ENCODE data around the gene SLC35E2B. TPM values are rescaled to one million over a fixed set of nuclear protein-coding genes. Genes with fewer than 3 reads are reported as not detected.

The SLC35E2B gene
- total and polyA plus RNA-seq, 2 donors (not counting 1 experiment from before 2014, with no cell fraction given) = 17.5 to 55.8 TPM

- Histone ChIP-seq H3K36me3 (ENCODE audit: control insufficient read depth, insufficient read depth, low read length) (peaks cover 8% of the 10 kb centered on the region), H3K4me2 (ENCODE audit: extremely low read depth, insufficient read depth, low read length) (no peak overlapping the region), H3K4me1 (ENCODE audit: control insufficient read depth, extremely low read depth, insufficient read depth, low read length) (no peaks in the 10 kb centered on the region), H3K9me3 (ENCODE audit: control insufficient read depth, insufficient read depth, low read depth, low read length) (no peaks in the 10 kb centered on the region), H3K4me3 (replicated peaks in 1 of 4; ENCODE audit: control extremely low read depth in 1 of 4, insufficient read depth in 1 of 4, low read depth in 3 of 4, low read length in 4 of 4) (no peak overlapping the region), H3K79me2 (ENCODE audit: control insufficient read depth, insufficient read depth, low read length) (no peaks in the 10 kb centered on the region), H2AFZ (ENCODE audit: low read length) (no peak overlapping the region), H4K20me1 (ENCODE audit: control insufficient read depth, extremely low read depth, insufficient read depth, low read length) (no peaks in the 10 kb centered on the region), H3K27me3 (ENCODE audit: control insufficient read depth, insufficient read depth, low read length) (no peaks in the 10 kb centered on the region), H3K27ac (ENCODE audit: insufficient read depth, low read length) (no peak overlapping the region), H3K9ac (ENCODE audit: insufficient read depth, low read length) (no peak overlapping the region)
- TF ChIP-seq EZH2 (IDR thresholded peaks at IDR 0.05; ENCODE audit: low read length, missing control alignments) = no peak
- no peak for TF ChIP-seq CTCF (conservative IDR thresholded peaks at IDR 0.05 in 1 of 2, IDR thresholded peaks at IDR 0.05 in 1 of 2; ENCODE audit: low read depth in 1 of 2, low read length in 2 of 2)
- DNase-seq (ENCODE audit: low read depth in 2 of 2) = no peak
Observed at GRCh38 chr1:1625404-1625775, 67.2 kb downstream of the SLC35E2B start.

- peak in 1 of 2 donors; percentile 37 for DNase-seq (ENCODE audit: low read depth in 2 of 2)
- Histone ChIP-seq H3K79me2 (ENCODE audit: control insufficient read depth, insufficient read depth, low read length) (no peaks in the 10 kb centered on the region), H3K4me3 (replicated peaks in 1 of 4; ENCODE audit: control extremely low read depth in 1 of 4, insufficient read depth in 1 of 4, low read depth in 3 of 4, low read length in 4 of 4) (no peak overlapping the region), H3K27me3 (ENCODE audit: control insufficient read depth, insufficient read depth, low read length) (no peaks in the 10 kb centered on the region), H3K4me2 (ENCODE audit: extremely low read depth, insufficient read depth, low read length) (no peak overlapping the region), H3K4me1 (ENCODE audit: control insufficient read depth, extremely low read depth, insufficient read depth, low read length) (no peaks in the 10 kb centered on the region), H3K9me3 (ENCODE audit: control insufficient read depth, insufficient read depth, low read depth, low read length) (no peaks in the 10 kb centered on the region), H3K27ac (ENCODE audit: insufficient read depth, low read length) (no peak overlapping the region), H4K20me1 (ENCODE audit: control insufficient read depth, extremely low read depth, insufficient read depth, low read length) (no peaks in the 10 kb centered on the region), H3K9ac (ENCODE audit: insufficient read depth, low read length) (no peak overlapping the region), H2AFZ (ENCODE audit: low read length) (no peak overlapping the region), H3K36me3 (ENCODE audit: control insufficient read depth, insufficient read depth, low read length) (peaks cover 8% of the 10 kb centered on the region)
- TF ChIP-seq CTCF (conservative IDR thresholded peaks at IDR 0.05 in 1 of 2, IDR thresholded peaks at IDR 0.05 in 1 of 2; ENCODE audit: low read depth in 1 of 2, low read length in 2 of 2) = no peak
Observed at GRCh38 chr1:1624443-1625403, 67.9 kb downstream of the SLC35E2B start.

- Histone ChIP-seq H3K27me3 (ENCODE audit: control insufficient read depth, insufficient read depth, low read length) (no peaks in the 10 kb centered on the region), H3K36me3 (ENCODE audit: control insufficient read depth, insufficient read depth, low read length) (peaks cover 6% of the 10 kb centered on the region), H4K20me1 (ENCODE audit: control insufficient read depth, extremely low read depth, insufficient read depth, low read length) (no peaks in the 10 kb centered on the region), H3K9ac (ENCODE audit: insufficient read depth, low read length) (no peak overlapping the region), H2AFZ (ENCODE audit: low read length) (no peak overlapping the region), H3K79me2 (ENCODE audit: control insufficient read depth, insufficient read depth, low read length) (no peaks in the 10 kb centered on the region), H3K9me3 (ENCODE audit: control insufficient read depth, insufficient read depth, low read depth, low read length) (no peaks in the 10 kb centered on the region), H3K27ac (ENCODE audit: insufficient read depth, low read length) (no peak overlapping the region), H3K4me3 (replicated peaks in 1 of 4; ENCODE audit: control extremely low read depth in 1 of 4, insufficient read depth in 1 of 4, low read depth in 3 of 4, low read length in 4 of 4) (no peak overlapping the region), H3K4me2 (ENCODE audit: extremely low read depth, insufficient read depth, low read length) (no peak overlapping the region), H3K4me1 (ENCODE audit: control insufficient read depth, extremely low read depth, insufficient read depth, low read length) (no peaks in the 10 kb centered on the region)
- DNase-seq (ENCODE audit: low read depth in 2 of 2) = no peak
- TF ChIP-seq CTCF (conservative IDR thresholded peaks at IDR 0.05 in 1 of 2, IDR thresholded peaks at IDR 0.05 in 1 of 2; ENCODE audit: low read depth in 1 of 2, low read length in 2 of 2) (no peak), EZH2 (IDR thresholded peaks at IDR 0.05; ENCODE audit: low read length, missing control alignments) (no peak)
Observed at GRCh38 chr1:1623631-1624442, 68.8 kb downstream of the SLC35E2B start.
